ENCODE results near the gene ZFAND2B.
A peak's percentile ranks its signal among the peaks of the same experiment; 100 is the strongest.

Gene ZFAND2B, protein sequence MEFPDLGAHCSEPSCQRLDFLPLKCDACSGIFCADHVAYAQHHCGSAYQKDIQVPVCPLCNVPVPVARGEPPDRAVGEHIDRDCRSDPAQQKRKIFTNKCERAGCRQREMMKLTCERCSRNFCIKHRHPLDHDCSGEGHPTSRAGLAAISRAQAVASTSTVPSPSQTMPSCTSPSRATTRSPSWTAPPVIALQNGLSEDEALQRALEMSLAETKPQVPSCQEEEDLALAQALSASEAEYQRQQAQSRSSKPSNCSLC

DNA sequence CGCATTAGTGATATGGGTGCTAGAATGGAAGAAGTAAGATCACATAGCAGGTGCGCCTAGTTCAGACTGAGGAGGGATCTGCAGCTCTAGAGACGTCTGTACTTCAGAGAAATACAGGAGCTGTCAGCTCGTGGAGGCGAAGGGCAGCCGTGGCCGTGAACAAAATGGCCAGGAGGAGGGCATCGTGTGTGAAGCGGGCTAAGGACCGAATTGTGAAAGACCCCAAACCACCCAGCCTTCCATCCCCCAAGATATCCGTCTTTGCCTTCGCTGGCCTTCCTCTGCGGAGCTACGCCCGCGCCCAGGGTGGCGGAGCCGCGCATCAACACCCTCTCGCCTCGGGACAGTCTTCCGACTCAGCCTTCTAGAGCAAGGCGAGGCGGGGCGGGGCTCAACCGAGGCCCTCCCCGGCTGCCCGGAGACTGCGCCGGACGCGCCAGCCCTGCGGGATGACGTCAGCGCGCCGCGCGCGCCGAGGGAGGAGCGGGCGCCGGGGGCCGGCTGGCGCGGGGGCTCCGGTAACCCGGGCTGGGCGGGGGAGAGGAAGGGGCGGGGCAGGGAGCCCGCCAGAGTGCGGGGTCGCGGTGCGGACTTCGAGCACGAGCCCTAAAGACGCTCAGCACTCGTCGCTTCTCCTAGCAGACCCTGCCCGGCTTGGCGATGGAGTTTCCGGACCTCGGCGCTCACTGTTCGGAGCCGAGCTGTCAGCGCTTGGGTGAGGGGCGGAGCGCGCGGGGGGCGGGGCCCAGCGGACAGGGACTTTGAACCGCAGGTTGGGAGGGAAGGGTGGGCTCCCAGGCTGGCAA lies at the start of gene ZFAND2B:
Gene ZFAND2B (plus strand): TSS at position 455 of the 806 bp plus-strand sequence. CDS start 206 bp downstream, at position 661.
- H3K27ac ChIP-seq (ENCODE audit: low read depth, low read length): peak within 1 kb of the TSS; percentile 78
- peak within 1 kb of the TSS; percentile 75 to 92 (median 85) for H3K9ac ChIP-seq (ENCODE audit: low read length in 5 of 5)
- no peaks in the 10 kb centered on the region for H3K27me3 ChIP-seq (ENCODE audit: control insufficient read depth in 5 of 5, insufficient read depth in 4 of 5, low read length in 5 of 5)
- no peaks in the 10 kb centered on the region for H3K9me3 ChIP-seq (ENCODE audit: control insufficient read depth in 5 of 5, low read length in 5 of 5)
- peaks cover 9 to 23% (median 22%) of the 10 kb centered on the region in 5 donors for H3K4me1 ChIP-seq (ENCODE audit: control insufficient read depth in 5 of 5, insufficient read depth in 5 of 5, low read length in 5 of 5)
- H3K36me3 ChIP-seq (ENCODE audit: control insufficient read depth in 5 of 5, insufficient read depth in 5 of 5, low read length in 5 of 5): peaks cover 0 to 35% (median 32%) of the 10 kb centered on the region in 5 donors
- peak within 1 kb of the TSS; percentile 69 to 96 (median 81) for H3K4me3 ChIP-seq (ENCODE audit: low read depth in 1 of 5, low read length in 5 of 5)

DNA sequence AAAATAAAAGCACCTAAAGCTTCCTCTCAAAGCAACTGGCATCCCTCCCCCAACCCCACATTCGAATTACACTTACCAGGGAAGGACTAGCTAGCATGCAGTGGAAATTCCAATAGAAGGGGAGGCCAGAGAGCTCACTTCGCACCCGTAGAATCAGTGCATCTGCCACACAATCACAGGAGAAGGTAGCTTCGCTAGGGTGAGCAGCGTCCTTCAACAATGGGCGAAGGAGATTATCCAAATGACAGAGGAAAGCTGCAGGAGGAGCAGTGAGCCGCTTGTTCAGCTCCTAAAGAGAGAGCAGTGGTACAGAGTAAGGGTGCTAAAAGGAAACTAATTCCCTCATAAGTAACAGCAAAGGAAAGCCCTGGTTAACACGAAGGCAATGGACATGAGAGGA lies 49.2 kb upstream of the ZFAND2B start:
- H3K27me3 ChIP-seq (ENCODE audit: control insufficient read depth in 5 of 5, insufficient read depth in 4 of 5, low read length in 5 of 5): no peaks in the 10 kb centered on the region
- H3K9ac ChIP-seq (ENCODE audit: low read length in 5 of 5): no peak overlapping the region
- no peaks in the 10 kb centered on the region for H3K9me3 ChIP-seq (ENCODE audit: control insufficient read depth in 5 of 5, low read length in 5 of 5)
- H3K36me3 ChIP-seq (ENCODE audit: control insufficient read depth in 5 of 5, insufficient read depth in 5 of 5, low read length in 5 of 5): peaks cover 18 to 29% (median 22%) of the 10 kb centered on the region in 5 donors
- H3K27ac ChIP-seq (ENCODE audit: low read depth, low read length): no peak overlapping the region
- no peak overlapping the region for H3K4me3 ChIP-seq (ENCODE audit: low read depth in 1 of 5, low read length in 5 of 5)
- peaks cover 2 to 13% (median 11%) of the 10 kb centered on the region in 5 donors for H3K4me1 ChIP-seq (ENCODE audit: control insufficient read depth in 5 of 5, insufficient read depth in 5 of 5, low read length in 5 of 5)

DNA sequence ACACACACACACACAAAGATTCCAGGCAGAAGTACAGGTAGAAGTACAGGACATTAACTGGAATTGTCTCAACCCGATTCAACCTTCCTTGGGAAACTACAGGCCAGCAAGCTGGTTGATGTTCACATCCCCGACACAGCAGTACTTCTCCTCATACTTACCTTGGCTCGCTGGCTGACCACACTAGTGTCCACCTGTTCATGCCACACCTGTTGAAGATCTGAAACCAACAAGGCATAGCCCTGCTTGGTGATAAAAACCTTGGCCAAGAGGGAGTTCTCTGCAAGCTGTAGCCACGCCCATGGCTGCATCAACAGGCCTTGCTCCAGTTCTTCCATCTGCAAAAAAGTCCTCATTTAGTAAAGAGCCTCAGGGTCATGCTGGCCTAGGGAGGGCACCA lies 48.6 kb upstream of the ZFAND2B start:
- H3K27me3 ChIP-seq (ENCODE audit: control insufficient read depth in 5 of 5, insufficient read depth in 4 of 5, low read length in 5 of 5): no peaks in the 10 kb centered on the region
- H3K36me3 ChIP-seq (ENCODE audit: control insufficient read depth in 5 of 5, insufficient read depth in 5 of 5, low read length in 5 of 5): peaks cover 18 to 29% (median 22%) of the 10 kb centered on the region in 5 donors
- H3K27ac ChIP-seq (ENCODE audit: low read depth, low read length): no peak overlapping the region
- no peak overlapping the region for H3K9ac ChIP-seq (ENCODE audit: low read length in 5 of 5)
- H3K9me3 ChIP-seq (ENCODE audit: control insufficient read depth in 5 of 5, low read length in 5 of 5): no peaks in the 10 kb centered on the region
- peaks cover 2 to 13% (median 11%) of the 10 kb centered on the region in 5 donors for H3K4me1 ChIP-seq (ENCODE audit: control insufficient read depth in 5 of 5, insufficient read depth in 5 of 5, low read length in 5 of 5)
- H3K4me3 ChIP-seq (ENCODE audit: low read depth in 1 of 5, low read length in 5 of 5): no peak overlapping the region

DNA sequence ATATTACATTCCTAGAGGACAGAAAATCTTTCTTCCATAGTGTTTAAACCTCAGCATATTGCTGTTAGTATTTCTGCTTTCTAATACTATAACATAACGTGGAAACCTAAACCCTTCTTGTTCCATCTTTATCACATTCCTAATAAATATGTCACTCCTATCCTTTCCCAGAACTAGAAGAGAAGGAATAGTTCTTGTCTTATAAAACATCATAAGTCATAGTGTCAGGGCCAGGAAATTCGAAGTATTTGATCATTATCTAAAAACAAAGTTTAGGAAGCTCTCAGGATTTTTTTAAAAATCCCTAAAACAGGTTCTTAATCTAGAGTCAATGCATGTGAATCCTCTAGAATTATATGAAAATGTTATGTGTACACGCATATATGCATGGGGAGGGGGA lies 48.0 kb upstream of the ZFAND2B start:
- Histone ChIP-seq H3K4me1 (ENCODE audit: control insufficient read depth in 5 of 5, insufficient read depth in 5 of 5, low read length in 5 of 5) (peaks cover 2 to 13% (median 11%) of the 10 kb centered on the region in 5 donors), H3K4me3 (ENCODE audit: low read depth in 1 of 5, low read length in 5 of 5) (no peak overlapping the region), H3K9ac (ENCODE audit: low read length in 5 of 5) (no peak overlapping the region), H3K9me3 (ENCODE audit: control insufficient read depth in 5 of 5, low read length in 5 of 5) (no peaks in the 10 kb centered on the region), H3K36me3 (ENCODE audit: control insufficient read depth in 5 of 5, insufficient read depth in 5 of 5, low read length in 5 of 5) (peaks cover 18 to 26% (median 19%) of the 10 kb centered on the region in 5 donors), H3K27ac (ENCODE audit: low read depth, low read length) (no peak overlapping the region), H3K27me3 (ENCODE audit: control insufficient read depth in 5 of 5, insufficient read depth in 4 of 5, low read length in 5 of 5) (no peaks in the 10 kb centered on the region)

DNA sequence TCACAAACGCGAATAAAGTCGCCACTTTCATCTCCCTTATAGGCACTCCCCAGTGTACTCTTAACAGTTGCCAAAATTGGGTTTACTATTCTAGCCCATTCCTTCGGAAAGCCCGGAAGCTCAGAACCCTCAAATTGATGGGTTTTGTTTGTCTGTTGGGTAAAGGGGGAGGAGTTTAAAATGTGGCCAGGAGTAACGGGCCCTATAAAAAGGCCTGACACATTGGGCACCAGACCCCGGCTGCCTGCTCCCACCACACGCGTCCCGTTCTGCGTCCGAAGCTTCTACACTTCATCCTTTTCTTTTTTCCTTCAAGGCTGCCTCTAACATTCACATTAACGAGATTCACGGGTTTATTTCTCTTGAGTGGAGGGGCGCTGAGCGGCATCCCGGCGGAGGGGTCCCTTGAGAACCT lies 46.8 kb upstream of the ZFAND2B start:
- Histone ChIP-seq H3K27ac (ENCODE audit: low read depth, low read length) (peak overlapping the region; percentile 69), H3K9me3 (ENCODE audit: control insufficient read depth in 5 of 5, low read length in 5 of 5) (no peaks in the 10 kb centered on the region), H3K27me3 (ENCODE audit: control insufficient read depth in 5 of 5, insufficient read depth in 4 of 5, low read length in 5 of 5) (no peaks in the 10 kb centered on the region), H3K4me3 (ENCODE audit: low read depth in 1 of 5, low read length in 5 of 5) (peak overlapping the region; percentile 51 to 86 (median 80)), H3K4me1 (ENCODE audit: control insufficient read depth in 5 of 5, insufficient read depth in 5 of 5, low read length in 5 of 5) (peaks cover 2 to 13% (median 11%) of the 10 kb centered on the region in 5 donors), H3K36me3 (ENCODE audit: control insufficient read depth in 5 of 5, insufficient read depth in 5 of 5, low read length in 5 of 5) (peaks cover 14 to 19% (median 15%) of the 10 kb centered on the region in 5 donors), H3K9ac (ENCODE audit: low read length in 5 of 5) (peak overlapping the region in 3 of 5 donors; percentile 58 to 89 (median 70))

DNA sequence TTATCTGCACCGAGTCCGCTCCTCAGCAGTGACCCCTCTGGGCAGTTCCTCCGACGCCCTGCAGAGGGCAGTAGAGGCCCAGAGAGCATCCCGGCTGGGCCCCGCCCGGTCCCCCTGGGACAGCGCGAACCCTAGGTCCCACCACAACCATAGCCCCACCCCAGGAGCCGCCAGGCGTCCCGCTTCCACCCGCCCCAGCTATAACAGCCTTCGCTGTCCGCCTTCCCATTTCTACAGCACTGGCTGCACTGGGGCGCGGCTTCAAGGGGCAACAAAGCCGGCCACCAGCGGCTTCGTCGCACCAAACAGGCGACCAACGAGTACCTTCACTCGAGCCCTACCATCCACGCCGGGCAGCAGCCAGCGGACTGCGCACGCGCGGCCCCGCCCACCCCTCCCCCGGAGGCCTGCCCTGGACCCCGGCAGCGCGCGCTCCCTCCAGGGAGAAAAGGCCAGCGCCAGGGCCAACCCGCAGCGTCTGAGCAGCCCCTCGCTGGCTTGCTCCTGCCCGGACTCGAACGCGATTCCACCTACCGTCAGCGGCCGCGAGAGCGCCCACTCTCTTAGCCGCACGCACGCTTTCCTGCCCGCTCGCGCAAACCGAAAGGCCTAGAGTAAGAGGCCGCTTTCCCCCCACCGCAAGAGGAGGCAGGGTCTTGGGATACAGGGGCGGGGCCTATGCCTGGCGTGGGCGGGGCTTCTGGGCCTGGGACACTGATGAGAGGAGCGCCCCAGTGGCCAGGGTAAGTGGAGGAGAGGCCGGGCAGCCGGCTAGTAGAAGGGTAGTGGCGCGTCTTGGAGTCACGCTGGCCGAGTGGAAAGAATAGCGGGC lies 46.2 kb upstream of the ZFAND2B start, which contains the start of gene NHEJ1:
Gene NHEJ1 (minus strand): TSS at position 630 of the 832 bp plus-strand sequence. CDS start 2,453 bp downstream, outside the sequence.
- Histone ChIP-seq H3K4me3 (ENCODE audit: low read depth in 1 of 5, low read length in 5 of 5) (peak within 1 kb of the TSS; percentile 55 to 86 (median 80)), H3K9me3 (ENCODE audit: control insufficient read depth in 5 of 5, low read length in 5 of 5) (no peaks in the 10 kb centered on the region), H3K36me3 (ENCODE audit: control insufficient read depth in 5 of 5, insufficient read depth in 5 of 5, low read length in 5 of 5) (peaks cover 14 to 19% (median 15%) of the 10 kb centered on the region in 5 donors), H3K4me1 (ENCODE audit: control insufficient read depth in 5 of 5, insufficient read depth in 5 of 5, low read length in 5 of 5) (peaks cover 2 to 13% (median 11%) of the 10 kb centered on the region in 5 donors), H3K27ac (ENCODE audit: low read depth, low read length) (peak within 1 kb of the TSS; percentile 69), H3K27me3 (ENCODE audit: control insufficient read depth in 5 of 5, insufficient read depth in 4 of 5, low read length in 5 of 5) (no peaks in the 10 kb centered on the region), H3K9ac (ENCODE audit: low read length in 5 of 5) (peak within 1 kb of the TSS; percentile 17 to 89 (median 72))

DNA sequence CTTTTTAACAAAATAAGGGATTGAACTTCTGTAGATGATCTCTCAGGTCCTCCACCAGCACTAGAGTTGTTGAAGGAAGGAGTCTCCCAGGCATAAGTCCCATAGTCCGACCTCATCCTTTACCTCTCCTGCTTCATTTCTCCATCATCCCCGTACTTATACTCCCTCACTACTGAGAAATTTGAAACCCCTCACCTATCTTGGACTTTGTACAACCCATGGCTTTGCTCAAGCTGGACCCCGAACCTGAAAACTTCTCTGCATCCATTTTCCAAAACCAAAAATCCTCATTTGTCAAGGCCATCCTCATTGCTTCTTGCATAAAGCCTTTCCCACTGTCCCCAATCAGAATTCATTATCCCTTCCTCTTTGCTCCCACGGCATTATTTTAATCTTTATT lies 45.5 kb upstream of the ZFAND2B start:
- H3K36me3 ChIP-seq (ENCODE audit: control insufficient read depth in 5 of 5, insufficient read depth in 5 of 5, low read length in 5 of 5): peaks cover 14 to 19% (median 15%) of the 10 kb centered on the region in 5 donors
- H3K9ac ChIP-seq (ENCODE audit: low read length in 5 of 5): peak overlapping the region in 4 of 5 donors; percentile 17 to 89 (median 70)
- H3K27ac ChIP-seq (ENCODE audit: low read depth, low read length): peak overlapping the region; percentile 69
- H3K27me3 ChIP-seq (ENCODE audit: control insufficient read depth in 5 of 5, insufficient read depth in 4 of 5, low read length in 5 of 5): no peaks in the 10 kb centered on the region
- peaks cover 2 to 13% (median 11%) of the 10 kb centered on the region in 5 donors for H3K4me1 ChIP-seq (ENCODE audit: control insufficient read depth in 5 of 5, insufficient read depth in 5 of 5, low read length in 5 of 5)
- peak overlapping the region; percentile 55 to 86 (median 80) for H3K4me3 ChIP-seq (ENCODE audit: low read depth in 1 of 5, low read length in 5 of 5)
- H3K9me3 ChIP-seq (ENCODE audit: control insufficient read depth in 5 of 5, low read length in 5 of 5): no peaks in the 10 kb centered on the region

DNA sequence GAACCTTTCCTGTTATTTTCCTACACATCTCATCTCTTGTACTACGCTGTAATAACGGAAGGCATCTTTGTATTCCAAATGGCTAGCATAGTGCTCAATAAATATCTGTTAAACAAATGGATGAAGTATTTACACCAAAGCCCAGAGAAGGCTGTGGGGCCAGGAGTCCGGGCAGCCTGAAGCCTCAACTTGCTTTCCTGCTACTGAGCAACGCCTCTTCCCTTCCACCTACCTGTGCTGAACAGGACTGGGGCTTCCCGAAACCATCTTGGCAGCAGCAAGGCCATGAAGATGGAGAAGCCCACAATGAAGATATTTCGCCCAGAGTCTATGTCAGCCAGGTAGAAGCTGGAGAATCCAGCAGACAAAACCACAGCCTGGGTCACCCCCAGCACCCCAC lies 43.4 kb upstream of the ZFAND2B start:
- no peaks in the 10 kb centered on the region for H3K27me3 ChIP-seq (ENCODE audit: control insufficient read depth in 5 of 5, insufficient read depth in 4 of 5, low read length in 5 of 5)
- H3K9ac ChIP-seq (ENCODE audit: low read length in 5 of 5): no peak overlapping the region
- no peak overlapping the region for H3K27ac ChIP-seq (ENCODE audit: low read depth, low read length)
- no peak overlapping the region for H3K4me3 ChIP-seq (ENCODE audit: low read depth in 1 of 5, low read length in 5 of 5)
- H3K9me3 ChIP-seq (ENCODE audit: control insufficient read depth in 5 of 5, low read length in 5 of 5): no peaks in the 10 kb centered on the region
- peaks cover 2 to 13% (median 11%) of the 10 kb centered on the region in 5 donors for H3K4me1 ChIP-seq (ENCODE audit: control insufficient read depth in 5 of 5, insufficient read depth in 5 of 5, low read length in 5 of 5)
- H3K36me3 ChIP-seq (ENCODE audit: control insufficient read depth in 5 of 5, insufficient read depth in 5 of 5, low read length in 5 of 5): no peaks in the 10 kb centered on the region

DNA sequence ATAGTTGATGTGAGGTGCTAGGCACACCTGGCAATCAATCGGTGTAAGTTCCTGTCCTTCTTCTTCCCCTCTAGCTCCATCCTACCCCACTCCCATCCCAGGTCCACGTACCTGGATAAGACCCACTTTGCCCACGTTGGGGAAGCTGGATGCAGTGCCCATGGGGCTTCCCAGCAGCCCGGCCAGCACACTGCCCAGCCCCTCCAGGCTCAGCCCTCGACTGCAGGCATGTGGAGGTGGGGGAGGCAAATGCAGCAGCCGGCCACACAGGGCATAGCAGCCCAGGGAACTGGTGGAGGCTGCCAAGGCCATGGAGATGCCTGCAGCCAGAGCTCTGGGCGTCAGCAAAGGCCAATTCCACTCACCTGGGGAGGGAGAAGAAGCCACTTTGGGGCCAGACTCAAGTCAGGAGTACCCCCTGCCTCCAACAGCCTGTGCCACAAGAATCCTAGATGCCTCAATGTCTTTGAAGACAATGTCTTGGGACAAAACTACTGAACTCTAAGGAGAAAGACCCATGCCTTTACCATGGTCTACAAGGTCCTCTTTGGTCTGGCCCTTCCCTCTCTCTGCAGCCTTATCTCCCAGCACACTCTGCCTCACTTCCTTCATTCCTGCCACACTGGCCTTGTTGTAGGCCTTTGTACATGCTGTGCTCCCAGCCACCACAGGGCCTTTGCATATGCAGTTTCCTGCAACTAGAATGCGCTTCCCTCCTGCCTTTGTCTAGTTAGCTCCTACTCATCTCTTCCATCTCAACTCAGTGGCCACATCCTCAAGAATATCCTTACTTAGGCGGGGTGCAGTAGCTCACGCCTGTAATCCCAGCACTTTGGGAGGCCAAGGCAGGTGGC lies 41.3 kb upstream of the ZFAND2B start:
- Histone ChIP-seq H3K36me3 (ENCODE audit: control insufficient read depth in 5 of 5, insufficient read depth in 5 of 5, low read length in 5 of 5) (no peaks in the 10 kb centered on the region), H3K27ac (ENCODE audit: low read depth, low read length) (no peak overlapping the region), H3K9me3 (ENCODE audit: control insufficient read depth in 5 of 5, low read length in 5 of 5) (no peaks in the 10 kb centered on the region), H3K4me1 (ENCODE audit: control insufficient read depth in 5 of 5, insufficient read depth in 5 of 5, low read length in 5 of 5) (peaks cover 2 to 6% (median 5%) of the 10 kb centered on the region in 5 donors), H3K27me3 (ENCODE audit: control insufficient read depth in 5 of 5, insufficient read depth in 4 of 5, low read length in 5 of 5) (no peaks in the 10 kb centered on the region), H3K4me3 (ENCODE audit: low read depth in 1 of 5, low read length in 5 of 5) (no peak overlapping the region), H3K9ac (ENCODE audit: low read length in 5 of 5) (peak overlapping the region in 1 of 5 donors; percentile 43)

All from subcutaneous abdominal adipose tissue (tissue), 5 donors.